Measurements from ENCODE around the gene TOP3B. TPM values are rescaled to one million over a fixed set of nuclear protein-coding genes. Genes with fewer than 3 reads are reported as not detected.

The TOP3B gene
- total and polyA plus RNA-seq, 9 of the 15 experiments (the other 6 are each of a cell fraction or from before 2014, with no cell fraction given) = 3.0 to 188 (median 112) TPM

GRCh38 chr22:22019659-22020424 lies 37.3 kb upstream of the TOP3B start (continued):
- TF ChIP-seq HOMEZ (CRISPR knock-in tag; IDR thresholded peaks at IDR 0.05) = 0 out of 2 replicates have a peak, but pooled peaks have one; percentile 2
- TF ChIP-seq ETV6 (IDR thresholded peaks at IDR 0.05; ENCODE audit: borderline replicate concordance in 1 of 2, low read depth in 2 of 2, low read length in 1 of 2) = no peak
- no peak for TF ChIP-seq ETV6 (CRISPR knock-in tag; IDR thresholded peaks at IDR 0.05; ENCODE audit: borderline replicate concordance)
- 0 out of 6 replicates have a peak, but pooled peaks of 1 of the 3 experiments have one; percentile 19 for TF ChIP-seq ZBTB11 (CRISPR knock-in tag; IDR thresholded peaks at IDR 0.05)
- 0 out of 2 replicates have a peak, but pooled peaks have one; percentile 25 for TF ChIP-seq ETV5 (CRISPR knock-in tag; IDR thresholded peaks at IDR 0.05; ENCODE audit: low read depth)
- TF ChIP-seq THRB (CRISPR knock-in tag; conservative IDR thresholded peaks at IDR 0.05) = 0 out of 2 replicates have a peak, but pooled peaks have one; percentile 61
- peak; percentile 80; the same call in 1 of the 2 replicates for TF ChIP-seq OTX1 (CRISPR knock-in tag; IDR thresholded peaks at IDR 0.05)
- TF ChIP-seq MYC (IDR thresholded peaks at IDR 0.05; ENCODE audit: low read depth, low read length) = 0 out of 2 replicates have a peak, but pooled peaks have one; percentile 20
- no peak for TF ChIP-seq MYC (CRISPR knock-in tag; IDR thresholded peaks at IDR 0.05; ENCODE audit: borderline replicate concordance, low read depth)
- 0 out of 2 replicates have a peak, but pooled peaks have one; percentile 42 for TF ChIP-seq AFF4 (CRISPR knock-in tag; IDR thresholded peaks at IDR 0.05)
- no peak for TF ChIP-seq ZNF280B (CRISPR knock-in tag; IDR thresholded peaks at IDR 0.05)
- 0 out of 2 replicates have a peak, but pooled peaks have one; percentile 72 for TF ChIP-seq ELF4 (CRISPR knock-in tag; IDR thresholded peaks at IDR 0.05)
